Measurements from ENCODE around the gene EXOC1. TPM values are rescaled to one million over a fixed set of nuclear protein-coding genes. Genes with fewer than 3 reads are reported as not detected.
"Not testable (repeated sequence)": the region's sequence is repeated elsewhere in the genome, so short reads cannot be mapped to it uniquely, and the experiment has no call there.

EXOC1 gene
- total RNA-seq, 1 donor, result 56.7 TPM

DNA sequence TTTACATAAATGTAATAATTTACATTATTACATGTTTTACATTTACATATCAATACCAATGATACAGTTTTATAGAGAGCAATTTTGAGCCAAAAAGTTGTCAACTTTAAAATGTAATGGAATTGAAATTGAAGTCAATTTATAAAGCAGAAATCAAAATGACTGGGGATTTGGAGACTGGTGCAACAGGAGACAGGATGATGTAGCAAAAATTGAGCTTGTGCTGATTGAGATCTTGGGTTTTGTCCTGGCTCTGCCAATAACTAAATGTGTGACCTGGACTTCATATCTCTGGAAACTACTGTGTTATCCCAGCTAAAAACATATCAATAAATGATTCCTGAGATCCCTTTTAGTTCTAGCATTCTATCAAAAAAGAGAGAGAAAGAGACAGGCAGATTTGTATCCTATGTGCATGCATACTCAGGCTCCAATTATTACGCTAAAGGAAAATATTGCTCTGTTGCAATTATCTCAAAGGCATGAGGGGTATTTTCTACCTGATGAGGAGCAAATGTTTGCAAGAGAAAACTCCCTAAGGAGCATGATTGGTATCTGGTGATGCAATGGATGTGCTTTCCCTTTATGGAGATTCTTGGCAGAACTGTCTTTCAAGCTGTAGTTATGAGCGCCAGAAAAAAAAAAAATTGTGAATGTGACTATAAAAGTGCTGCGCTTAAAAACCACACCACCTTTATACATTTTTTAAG lies 19.2 kb upstream of the EXOC1 start:
- H3K4me3 ChIP-seq (ENCODE audit: low read depth, low read length), result no peak overlapping the region
- DNase-seq (ENCODE audit: low read depth), result no peak
- TF ChIP-seq, protein P1, sequence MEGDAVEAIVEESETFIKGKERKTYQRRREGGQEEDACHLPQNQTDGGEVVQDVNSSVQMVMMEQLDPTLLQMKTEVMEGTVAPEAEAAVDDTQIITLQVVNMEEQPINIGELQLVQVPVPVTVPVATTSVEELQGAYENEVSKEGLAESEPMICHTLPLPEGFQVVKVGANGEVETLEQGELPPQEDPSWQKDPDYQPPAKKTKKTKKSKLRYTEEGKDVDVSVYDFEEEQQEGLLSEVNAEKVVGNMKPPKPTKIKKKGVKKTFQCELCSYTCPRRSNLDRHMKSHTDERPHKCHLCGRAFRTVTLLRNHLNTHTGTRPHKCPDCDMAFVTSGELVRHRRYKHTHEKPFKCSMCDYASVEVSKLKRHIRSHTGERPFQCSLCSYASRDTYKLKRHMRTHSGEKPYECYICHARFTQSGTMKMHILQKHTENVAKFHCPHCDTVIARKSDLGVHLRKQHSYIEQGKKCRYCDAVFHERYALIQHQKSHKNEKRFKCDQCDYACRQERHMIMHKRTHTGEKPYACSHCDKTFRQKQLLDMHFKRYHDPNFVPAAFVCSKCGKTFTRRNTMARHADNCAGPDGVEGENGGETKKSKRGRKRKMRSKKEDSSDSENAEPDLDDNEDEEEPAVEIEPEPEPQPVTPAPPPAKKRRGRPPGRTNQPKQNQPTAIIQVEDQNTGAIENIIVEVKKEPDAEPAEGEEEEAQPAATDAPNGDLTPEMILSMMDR (IDR thresholded peaks at IDR 0.05; ENCODE audit: insufficient read depth, low read length), result no peak

DNA sequence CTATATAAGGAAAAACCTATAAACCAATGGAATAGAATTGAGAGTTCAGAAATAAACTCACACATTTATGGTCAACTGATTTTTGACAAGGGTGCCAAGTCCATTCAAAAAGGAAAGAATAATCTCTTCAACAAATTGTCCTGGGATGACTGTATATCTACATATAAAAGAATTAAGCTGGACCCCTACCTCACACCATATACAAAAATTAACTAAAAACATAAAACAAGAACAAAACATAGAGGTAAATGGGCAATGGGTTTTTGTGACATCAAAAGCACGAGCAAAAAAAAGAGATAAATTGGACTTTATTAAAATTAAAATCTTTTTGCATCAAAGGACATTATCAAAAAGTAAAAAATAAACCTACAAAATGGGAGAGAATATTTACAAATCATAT lies 15.5 kb upstream of the EXOC1 start:
- no peak for DNase-seq (ENCODE audit: low read depth)
- TF ChIP-seq, protein P1 (IDR thresholded peaks at IDR 0.05; ENCODE audit: insufficient read depth, low read length), result no peak

DNA sequence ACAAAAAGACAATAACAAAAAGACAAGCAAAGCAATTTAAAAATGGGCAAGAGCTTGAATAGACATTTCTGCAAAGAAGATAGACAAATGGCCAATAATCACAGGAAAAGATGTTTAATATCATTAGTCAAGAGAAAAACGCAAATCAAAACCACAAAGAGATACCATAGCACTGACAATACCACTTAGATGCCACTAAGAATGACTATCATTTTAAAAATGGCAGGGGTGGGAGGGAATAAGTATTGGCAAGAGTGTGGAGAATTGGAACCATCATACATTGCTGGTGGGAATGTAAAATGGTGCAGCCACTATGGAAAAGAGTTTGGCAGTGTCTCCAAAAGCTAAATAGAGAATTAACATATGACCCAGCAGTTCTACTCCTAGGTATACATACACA lies 15.1 kb upstream of the EXOC1 start:
- H3K4me3 ChIP-seq (ENCODE audit: low read depth, low read length), result no peak overlapping the region
- TF ChIP-seq, protein P1 (IDR thresholded peaks at IDR 0.05; ENCODE audit: insufficient read depth, low read length), result no peak
- no peak for DNase-seq (ENCODE audit: low read depth)

More for the DNA sequence above, 15.5 kb upstream of the EXOC1 start:
- H3K4me3 ChIP-seq (ENCODE audit: low read depth, low read length), result no peak overlapping the region

DNA sequence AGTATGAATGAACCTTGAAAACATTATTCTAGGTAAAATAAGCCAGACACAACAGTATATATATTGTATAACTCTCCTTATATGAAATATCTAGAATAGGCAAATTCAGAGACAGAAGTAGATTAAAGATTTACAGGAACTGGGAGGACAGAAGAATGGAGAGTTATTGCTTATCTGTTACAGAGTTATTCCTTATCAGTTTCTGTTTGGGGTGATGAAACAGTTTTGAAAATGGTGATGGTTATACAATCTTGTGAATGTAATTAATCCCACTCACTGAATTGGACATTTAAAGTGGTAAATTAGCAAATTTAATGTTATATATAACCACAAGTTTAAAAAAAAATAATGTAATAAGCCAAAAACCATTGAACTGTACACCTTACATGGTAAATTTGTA lies 14.5 kb upstream of the EXOC1 start:
- no peak for DNase-seq (ENCODE audit: low read depth)
- TF ChIP-seq, protein P1 (IDR thresholded peaks at IDR 0.05; ENCODE audit: insufficient read depth, low read length), result no peak
- no peak overlapping the region for H3K4me3 ChIP-seq (ENCODE audit: low read depth, low read length)

DNA sequence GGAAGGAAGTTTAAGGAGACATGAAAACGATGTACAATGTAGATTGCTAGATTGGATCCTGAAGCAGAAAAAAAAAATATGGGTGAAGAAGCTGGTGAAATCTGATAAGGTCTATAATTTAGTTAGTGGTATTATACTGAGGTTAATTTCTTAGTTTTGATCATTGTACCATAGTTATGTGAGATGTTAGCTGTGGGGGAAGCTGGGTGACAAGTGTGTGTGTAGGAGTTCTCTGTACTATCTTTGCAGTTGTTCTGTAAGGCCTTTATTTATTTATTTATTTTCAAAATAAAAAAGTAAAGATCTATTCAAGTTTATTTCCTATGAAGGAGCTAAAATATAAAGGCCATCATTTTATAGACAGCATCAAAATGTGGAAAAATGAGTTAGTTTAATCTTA lies 12.5 kb upstream of the EXOC1 start:
- DNase-seq (ENCODE audit: low read depth), result no peak
- no peak overlapping the region for H3K4me3 ChIP-seq (ENCODE audit: low read depth, low read length)
- TF ChIP-seq, protein P1 (IDR thresholded peaks at IDR 0.05; ENCODE audit: insufficient read depth, low read length), result no peak

DNA sequence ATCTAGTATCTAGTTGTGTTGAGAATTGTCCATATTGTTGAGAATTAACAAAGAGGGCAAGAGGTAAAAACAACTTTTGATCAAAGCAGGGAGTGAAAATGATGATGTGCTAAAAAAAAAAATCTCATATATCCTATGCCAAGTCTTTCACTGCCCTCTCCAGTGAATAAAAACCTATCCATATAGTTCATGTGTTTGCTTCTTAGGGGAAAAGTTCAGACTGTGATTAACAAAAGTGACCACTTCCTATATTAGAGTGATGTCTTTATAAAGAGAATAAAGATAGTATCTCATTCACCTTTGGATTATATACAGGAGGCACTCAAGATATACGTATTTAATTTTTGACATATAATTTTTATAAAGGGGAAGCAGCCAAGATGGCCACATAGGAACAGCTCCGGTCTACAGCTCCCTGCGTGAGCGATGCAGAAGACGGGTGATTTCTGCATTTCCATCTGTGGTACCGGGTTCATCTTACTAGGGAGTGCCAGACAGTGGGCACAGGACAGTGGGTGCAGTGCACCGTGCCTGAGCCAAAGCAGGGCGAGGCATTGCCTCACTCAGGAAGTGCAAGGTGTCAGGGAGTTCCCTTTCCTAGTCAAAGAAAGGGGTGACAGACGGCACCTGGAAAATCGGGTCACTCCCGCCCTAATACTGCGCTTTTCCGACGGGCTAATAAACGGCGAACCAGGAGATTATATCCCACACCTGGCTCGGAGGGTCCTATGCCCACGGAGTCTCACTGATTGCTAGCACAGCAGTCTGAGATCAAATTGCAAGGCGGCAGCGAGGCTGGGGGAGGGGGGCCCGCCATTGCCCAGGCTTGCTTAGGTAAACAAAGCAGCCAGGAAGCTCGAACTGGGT lies 11.8 kb upstream of the EXOC1 start:
- DNase-seq (ENCODE audit: low read depth); H3K4me3 ChIP-seq (ENCODE audit: low read depth, low read length): not testable (repeated sequence)

DNA sequence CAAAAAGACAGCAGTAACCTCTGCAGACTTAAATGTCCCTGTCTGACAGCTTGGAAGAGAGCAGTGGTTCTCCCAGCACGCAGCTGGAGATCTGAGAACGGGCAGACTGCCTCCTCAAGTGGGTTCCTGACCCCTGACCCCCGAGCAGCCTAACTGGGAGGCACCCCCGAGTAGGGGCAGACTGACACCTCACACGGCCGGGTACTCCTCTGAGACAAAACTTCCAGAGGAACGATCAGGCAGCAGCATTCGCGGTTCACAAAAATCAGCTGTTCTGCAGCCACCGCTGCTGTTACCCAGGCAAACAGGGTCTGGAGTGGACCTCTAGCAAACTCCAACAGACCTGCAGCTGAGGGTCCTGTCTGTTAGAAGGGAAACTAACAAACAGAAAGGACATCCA lies 11.1 kb upstream of the EXOC1 start:
- DNase-seq (ENCODE audit: low read depth); H3K4me3 ChIP-seq (ENCODE audit: low read depth, low read length): not testable (repeated sequence)

Measured in fibroblast of the aortic adventitia (primary cell).